Stimulated activated CD4-positive, alpha-beta T cell treated with anti-CD3 and anti-CD28 coated beads, Interleukin-15, amount 100 ng/mL, for 1 hour (primary cell): ENCODE measurements around the gene PRDM16.

Experiments used
- DNase-seq, 2 donors: peaks; one replicate each; pipeline ENCODE4 v3.0.0-alpha.2; 2020; ENCODE audit warnings: low read depth in 1 of 2, low spot score in 1 of 2

The PRDM16 gene

GRCh38 chr1:3331564-3331963, 262.6 kb downstream of the PRDM16 start:
- DNase-seq = no peak

GRCh38 chr1:3332043-3332442, 263.0 kb downstream of the PRDM16 start:
- DNase-seq = no peak

GRCh38 chr1:3332662-3333061, 263.7 kb downstream of the PRDM16 start:
- no peak for DNase-seq

- DNase-seq = no peak
These were observed 264.9 kb downstream of the PRDM16 start for GRCh38 chr1:3333903-3334302.

GRCh38 chr1:3334366-3334765, 265.4 kb downstream of the PRDM16 start:
- DNase-seq = no peak

GRCh38 chr1:3335754-3336640, 267.0 kb downstream of the PRDM16 start:
- no peak for DNase-seq

GRCh38 chr1:3336641-3337630, 267.9 kb downstream of the PRDM16 start:
- DNase-seq = no peak

GRCh38 chr1:3337798-3338724, 269.1 kb downstream of the PRDM16 start:
- DNase-seq = no peak

- no peak for DNase-seq
These were observed 269.7 kb downstream of the PRDM16 start for GRCh38 chr1:3338725-3339070.

- DNase-seq = no peak
These were observed 270.9 kb downstream of the PRDM16 start for GRCh38 chr1:3339856-3340255.

- no peak for DNase-seq
These were observed 271.7 kb downstream of the PRDM16 start for GRCh38 chr1:3340548-3341235.

- DNase-seq = no peak
These were observed 272.4 kb downstream of the PRDM16 start for GRCh38 chr1:3341236-3341994.

- DNase-seq = no peak
These were observed 274.0 kb downstream of the PRDM16 start for GRCh38 chr1:3342960-3343359.

GRCh38 chr1:3344395-3344794, 275.4 kb downstream of the PRDM16 start:
- DNase-seq = no peak

GRCh38 chr1:3345792-3346191, 276.8 kb downstream of the PRDM16 start:
- DNase-seq = no peak

- DNase-seq = no peak
These were observed 277.5 kb downstream of the PRDM16 start for GRCh38 chr1:3346478-3346877.

GRCh38 chr1:3347257-3348020, 278.4 kb downstream of the PRDM16 start:
- DNase-seq = no peak

- no peak for DNase-seq
These were observed 279.3 kb downstream of the PRDM16 start for GRCh38 chr1:3348196-3348865.
